GM23248 (cell line): ENCODE measurements around the gene ATP1A2.

Experiments
- EZH2 ChIP-seq: fragments of 200-600 bp; sonication (generic); IDR thresholded peaks from 2 replicates; pipeline ENCODE4 v1.6.1; 2018; ENCODE audit warnings: antibody characterized with exemption, mild to moderate bottlenecking; ENCODE audit not compliant: insufficient read depth, poor library complexity, severe bottlenecking
- EZH2phosphoT487 ChIP-seq: fragments of 200-600 bp; sonication (generic); IDR thresholded peaks from 2 replicates; pipeline ENCODE4 v1.6.1; 2018; ENCODE audit warnings: antibody characterized with exemption, moderate library complexity, mild to moderate bottlenecking, low read depth; ENCODE audit not compliant: insufficient read depth

- TF ChIP-seq EZH2 (no peak), EZH2phosphoT487 (no peak)
These were observed 24.3 kb downstream of the ATP1A2 start for GRCh38 chr1:160139840-160140239.
